ENCODE data around the gene PHLDB2.

DNA sequence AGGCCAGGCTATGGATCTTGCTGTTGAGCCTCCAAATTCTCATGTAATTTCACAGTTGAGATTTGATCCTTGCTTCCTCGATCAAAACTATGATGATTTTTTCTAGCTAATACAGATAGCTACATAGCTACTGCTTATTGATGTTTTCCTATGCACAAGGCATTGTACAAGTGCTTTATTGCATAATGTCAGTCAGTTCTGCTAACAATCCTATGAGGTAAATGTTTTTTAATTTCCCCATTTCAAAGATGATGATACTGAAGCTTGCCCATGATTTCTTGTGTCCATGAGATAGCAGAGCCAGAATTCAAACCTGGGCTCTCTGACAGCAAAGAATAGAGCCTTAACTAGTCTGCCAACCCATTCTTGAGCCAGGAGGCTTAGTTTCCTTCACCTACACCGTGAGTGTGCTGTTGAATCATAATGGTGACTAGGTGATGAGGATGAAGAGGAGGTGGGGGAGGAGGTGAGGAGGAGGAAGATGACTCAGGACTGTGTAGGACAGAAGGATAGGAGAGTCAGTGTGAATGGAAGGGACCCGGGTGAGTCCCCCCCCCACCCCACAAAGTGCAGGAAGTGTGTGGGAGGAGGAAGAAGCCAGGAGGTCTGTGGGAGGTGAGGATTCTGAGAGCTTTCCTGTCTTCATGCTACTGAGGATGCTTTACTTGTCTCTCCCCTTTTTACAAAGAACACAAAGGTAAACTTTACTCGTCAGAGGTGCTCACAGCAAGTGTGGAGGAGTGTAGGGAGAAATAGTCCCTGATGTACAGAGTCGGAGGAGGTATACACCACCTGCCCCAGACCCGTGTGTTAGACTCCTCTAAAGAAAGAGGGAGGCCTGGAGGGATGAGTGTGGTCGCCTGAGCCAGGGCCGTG, 143.3 kb downstream of the PHLDB2 start:
- TF ChIP-seq POLR2A (IDR thresholded peaks at IDR 0.05; ENCODE audit: low read length) (no peak), GATA1 (IDR thresholded peaks at IDR 0.05; ENCODE audit: low read depth, low read length) (no peak)
